ENCODE data around the gene COA1.

- no peak for TF ChIP-seq EP300 (IDR thresholded peaks at IDR 0.05)
- TF ChIP-seq, protein P1, sequence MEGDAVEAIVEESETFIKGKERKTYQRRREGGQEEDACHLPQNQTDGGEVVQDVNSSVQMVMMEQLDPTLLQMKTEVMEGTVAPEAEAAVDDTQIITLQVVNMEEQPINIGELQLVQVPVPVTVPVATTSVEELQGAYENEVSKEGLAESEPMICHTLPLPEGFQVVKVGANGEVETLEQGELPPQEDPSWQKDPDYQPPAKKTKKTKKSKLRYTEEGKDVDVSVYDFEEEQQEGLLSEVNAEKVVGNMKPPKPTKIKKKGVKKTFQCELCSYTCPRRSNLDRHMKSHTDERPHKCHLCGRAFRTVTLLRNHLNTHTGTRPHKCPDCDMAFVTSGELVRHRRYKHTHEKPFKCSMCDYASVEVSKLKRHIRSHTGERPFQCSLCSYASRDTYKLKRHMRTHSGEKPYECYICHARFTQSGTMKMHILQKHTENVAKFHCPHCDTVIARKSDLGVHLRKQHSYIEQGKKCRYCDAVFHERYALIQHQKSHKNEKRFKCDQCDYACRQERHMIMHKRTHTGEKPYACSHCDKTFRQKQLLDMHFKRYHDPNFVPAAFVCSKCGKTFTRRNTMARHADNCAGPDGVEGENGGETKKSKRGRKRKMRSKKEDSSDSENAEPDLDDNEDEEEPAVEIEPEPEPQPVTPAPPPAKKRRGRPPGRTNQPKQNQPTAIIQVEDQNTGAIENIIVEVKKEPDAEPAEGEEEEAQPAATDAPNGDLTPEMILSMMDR (IDR thresholded peaks at IDR 0.05) = no peak
- no peak for TF ChIP-seq POLR2A (IDR thresholded peaks at IDR 0.05)
Observed at GRCh38 chr7:43671521-43671920, 57.8 kb downstream of the COA1 start.

Data from ovary (tissue), 3 donors.